Nephron (organoid): ENCODE results near the gene MAPK14.

Experiments
- H3K27ac Mint-ChIP-seq, 3 experiments: 2 replicates each; pipeline ENCODE4 v1.8.0; 2020; ENCODE audit warnings: mixed read lengths in 3 of 3, mild to moderate bottlenecking in 2 of 3, moderate library complexity in 1 of 3
- H3K27me3 Mint-ChIP-seq: 2 replicates; pipeline ENCODE4 v1.8.0; 2021; ENCODE audit warnings: low read depth, mild to moderate bottlenecking, moderate library complexity, mixed read lengths
- H3K36me3 Mint-ChIP-seq: 2 replicates; pipeline ENCODE4 v1.8.0; 2020; ENCODE audit warnings: low read depth, mixed read lengths
- H3K4me1 Mint-ChIP-seq: 2 replicates; pipeline ENCODE4 v1.8.0; 2020; ENCODE audit warnings: mixed read lengths
- H3K4me3 Mint-ChIP-seq, 3 experiments: 2 replicates each; pipeline ENCODE4 v1.8.0; 2020; ENCODE audit warnings: mild to moderate bottlenecking in 3 of 3, mixed read lengths in 3 of 3, moderate library complexity in 2 of 3
- H3K9me3 Mint-ChIP-seq: 2 replicates; pipeline ENCODE4 v1.8.0; 2020; ENCODE audit warnings: mixed read lengths
- CTCF ChIP-seq, 3 experiments: fragments of 200-600 bp; sonication (generic); IDR thresholded peaks; one replicate each; pipeline ENCODE4 v1.5.0; 2021; ENCODE audit warnings: antibody characterized with exemption in 3 of 3; ENCODE audit not compliant: unreplicated experiment in 3 of 3

The MAPK14 gene

DNA sequence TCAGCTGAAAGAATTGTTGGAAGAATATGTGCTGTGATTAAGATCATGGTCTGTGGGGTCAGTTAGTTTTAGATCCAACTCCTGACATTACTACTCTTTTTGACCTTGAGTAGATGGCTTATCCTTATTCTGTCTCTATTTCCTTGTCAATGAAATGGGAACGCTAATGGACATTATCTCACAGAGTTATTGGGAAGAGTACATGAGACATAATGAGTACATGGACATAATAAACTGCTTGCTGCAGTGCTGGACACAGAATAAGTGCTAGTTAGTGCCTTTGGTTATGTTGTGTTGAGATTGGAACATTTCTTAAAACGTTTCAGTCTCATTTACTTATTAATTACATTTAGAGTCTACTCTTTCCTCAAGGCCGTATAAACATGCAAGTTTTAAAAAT lies 42.6 kb downstream of the MAPK14 start:
- Mint-ChIP-seq H3K36me3 (peaks cover 1% of the 10 kb centered on the region), H3K27me3 (no peaks in the 10 kb centered on the region), H3K4me1 (peaks cover 27% of the 10 kb centered on the region), H3K9me3 (no peaks in the 10 kb centered on the region), H3K27ac (no peak overlapping the region), H3K4me3 (no peak overlapping the region)
- TF ChIP-seq CTCF (IDR thresholded peaks at IDR 0.05; ENCODE audit: unreplicated experiment in 3 of 3): no peak

DNA sequence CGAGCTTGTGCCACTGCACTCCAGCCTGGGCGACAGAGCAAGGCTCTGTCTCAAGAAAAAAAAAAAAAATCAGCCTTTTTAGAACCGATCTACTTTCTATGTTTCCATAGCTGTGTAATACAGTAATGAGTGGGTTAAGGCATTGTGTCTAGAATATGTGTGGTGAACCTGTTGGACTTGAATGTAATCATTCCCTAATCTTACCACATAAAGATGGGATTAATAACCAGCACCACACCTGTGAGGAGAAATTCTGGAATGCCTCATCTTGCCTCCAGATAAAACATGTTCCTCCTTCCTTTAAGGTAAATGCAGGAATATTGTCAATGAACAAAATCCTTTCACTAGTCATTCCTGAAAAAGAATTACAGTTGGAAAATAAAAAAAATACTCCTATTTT lies 43.7 kb downstream of the MAPK14 start:
- H3K27ac Mint-ChIP-seq: no peak overlapping the region
- peaks cover 19% of the 10 kb centered on the region for H3K4me1 Mint-ChIP-seq
- no peak for TF ChIP-seq CTCF (IDR thresholded peaks at IDR 0.05; ENCODE audit: unreplicated experiment in 3 of 3)
- no peaks in the 10 kb centered on the region for H3K9me3 Mint-ChIP-seq
- no peaks in the 10 kb centered on the region for H3K27me3 Mint-ChIP-seq
- H3K4me3 Mint-ChIP-seq: no peak overlapping the region
- peaks cover 12% of the 10 kb centered on the region for H3K36me3 Mint-ChIP-seq

DNA sequence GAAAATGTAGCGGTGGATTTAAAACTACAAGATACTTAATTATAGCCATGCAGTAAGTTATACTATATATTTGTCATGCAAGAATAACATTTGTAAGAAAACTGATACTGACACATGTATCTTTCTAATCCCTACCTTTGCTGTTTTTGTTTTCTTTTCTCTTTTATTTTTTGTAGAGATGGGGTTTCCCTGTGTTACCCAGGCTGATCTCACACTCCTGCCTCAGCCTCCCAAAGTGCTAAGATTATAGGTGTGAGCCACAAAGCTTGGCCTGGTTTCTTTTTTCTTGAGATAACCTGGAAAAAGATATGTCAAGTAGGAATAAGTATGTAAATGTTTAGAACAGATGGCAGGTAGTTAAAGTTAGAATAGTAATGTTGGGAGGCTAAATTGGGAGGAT lies 44.1 kb downstream of the MAPK14 start:
- Mint-ChIP-seq H3K27me3 (no peaks in the 10 kb centered on the region), H3K4me3 (no peak overlapping the region), H3K4me1 (peaks cover 19% of the 10 kb centered on the region), H3K36me3 (peaks cover 16% of the 10 kb centered on the region), H3K27ac (no peak overlapping the region), H3K9me3 (no peaks in the 10 kb centered on the region)
- no peak for TF ChIP-seq CTCF (IDR thresholded peaks at IDR 0.05; ENCODE audit: unreplicated experiment in 3 of 3)

GRCh38 chr6:36072681-36073080 lies 45.1 kb downstream of the MAPK14 start:
- Mint-ChIP-seq H3K4me3 (no peak overlapping the region), H3K36me3 (peaks cover 23% of the 10 kb centered on the region), H3K27me3 (no peaks in the 10 kb centered on the region), H3K9me3 (no peaks in the 10 kb centered on the region), H3K27ac (no peak overlapping the region), H3K4me1 (peaks cover 18% of the 10 kb centered on the region)
- no peak for TF ChIP-seq CTCF (IDR thresholded peaks at IDR 0.05; ENCODE audit: unreplicated experiment in 3 of 3)

GRCh38 chr6:36073587-36073986 lies 46.0 kb downstream of the MAPK14 start:
- Mint-ChIP-seq H3K9me3 (no peaks in the 10 kb centered on the region), H3K4me1 (peaks cover 16% of the 10 kb centered on the region), H3K27ac (no peak overlapping the region), H3K4me3 (no peak overlapping the region), H3K27me3 (no peaks in the 10 kb centered on the region), H3K36me3 (peaks cover 27% of the 10 kb centered on the region)
- no peak for TF ChIP-seq CTCF (IDR thresholded peaks at IDR 0.05; ENCODE audit: unreplicated experiment in 3 of 3)

- TF ChIP-seq CTCF (IDR thresholded peaks at IDR 0.05; ENCODE audit: unreplicated experiment in 3 of 3): no peak
- Mint-ChIP-seq H3K9me3 (no peaks in the 10 kb centered on the region), H3K27ac (peak overlapping the region in 1 of 3 experiments; percentile 20), H3K36me3 (peaks cover 47% of the 10 kb centered on the region), H3K27me3 (no peaks in the 10 kb centered on the region), H3K4me1 (peaks cover 12% of the 10 kb centered on the region), H3K4me3 (no peak overlapping the region)
Measured at GRCh38 chr6:36075656-36076055, 48.0 kb downstream of the MAPK14 start.
